ENCODE results near the gene ATP8A2.
"Not testable (repeated sequence)": the region's sequence is repeated elsewhere in the genome, so short reads cannot be mapped to it uniquely, and the experiment has no call there.

The ATP8A2 gene

DNA sequence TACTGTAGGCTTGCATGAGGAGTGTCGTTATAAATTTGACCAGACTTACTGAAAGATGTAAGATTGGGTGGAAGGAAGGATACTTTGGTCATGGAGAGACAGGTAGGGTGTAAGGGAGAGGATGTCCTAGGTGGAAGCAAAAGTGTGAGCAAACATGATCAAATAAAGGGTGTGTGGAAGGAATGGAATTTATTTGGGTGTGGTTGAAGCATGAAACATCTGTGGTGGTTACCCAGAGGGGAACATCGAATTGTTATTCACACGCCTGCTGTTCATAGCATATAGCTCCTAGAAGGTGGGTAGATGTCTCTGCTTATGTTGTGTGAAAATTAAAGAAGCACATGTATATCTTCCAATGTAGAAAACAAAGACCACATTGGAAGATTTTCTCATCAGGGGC, 157.7 kb downstream of the ATP8A2 start:
- DNase-seq, result no peak
- Histone ChIP-seq H3K4me3 (ENCODE audit: insufficient read depth in 1 of 2, low read depth in 1 of 2, low read length in 2 of 2) (no peak overlapping the region), H3K4me1 (ENCODE audit: control insufficient read depth, insufficient read depth, low read depth, low read length) (no peaks in the 10 kb centered on the region), H3K4ac (ENCODE audit: low read depth in 1 of 2, low read length in 2 of 2) (no peak overlapping the region), H3K36me3 (ENCODE audit: control insufficient read depth in 1 of 2, insufficient read depth in 2 of 2, low read depth in 1 of 2, low read length in 2 of 2) (no peaks in the 10 kb centered on the region), H3K27ac (ENCODE audit: low read length, poor library complexity, severe bottlenecking) (no peak overlapping the region), H3K4me2 (ENCODE audit: low read length, poor library complexity, severe bottlenecking) (no peak overlapping the region), H3K9me3 (ENCODE audit: control insufficient read depth, low read length) (peaks cover 16% of the 10 kb centered on the region), H4K91ac (ENCODE audit: low read length) (no peak overlapping the region), H3K23ac (ENCODE audit: low read length in 2 of 2) (no peak overlapping the region), H2AFZ (ENCODE audit: low read depth, low read length) (no peak overlapping the region), H4K8ac (ENCODE audit: low read length) (no peak overlapping the region), H2BK120ac (ENCODE audit: low read depth, low read length) (no peak overlapping the region), H3K27me3 (ENCODE audit: control insufficient read depth in 1 of 2, insufficient read depth in 1 of 2, low read length in 2 of 2) (peaks cover 0 to 5% of the 10 kb centered on the region in 2 experiments), H3K14ac (ENCODE audit: low read length in 2 of 2) (no peak overlapping the region), H2BK12ac (ENCODE audit: low read length in 2 of 2) (no peak overlapping the region), H3K79me1 (replicated peaks; ENCODE audit: low read length, poor library complexity, severe bottlenecking) (no peaks in the 10 kb centered on the region), H2AK5ac (ENCODE audit: low read length, severe bottlenecking) (no peak overlapping the region), H3K18ac (ENCODE audit: low read depth in 1 of 2, low read length in 2 of 2) (no peak overlapping the region), H2BK5ac (ENCODE audit: low read depth, low read length, poor library complexity, severe bottlenecking) (no peak overlapping the region), H2BK15ac (ENCODE audit: low read depth, poor library complexity, severe bottlenecking) (no peak overlapping the region), H3K9ac (ENCODE audit: low read length) (no peak overlapping the region)
- 78% methylated on average over 3 of the region's 3 CpGs for WGBS

DNA sequence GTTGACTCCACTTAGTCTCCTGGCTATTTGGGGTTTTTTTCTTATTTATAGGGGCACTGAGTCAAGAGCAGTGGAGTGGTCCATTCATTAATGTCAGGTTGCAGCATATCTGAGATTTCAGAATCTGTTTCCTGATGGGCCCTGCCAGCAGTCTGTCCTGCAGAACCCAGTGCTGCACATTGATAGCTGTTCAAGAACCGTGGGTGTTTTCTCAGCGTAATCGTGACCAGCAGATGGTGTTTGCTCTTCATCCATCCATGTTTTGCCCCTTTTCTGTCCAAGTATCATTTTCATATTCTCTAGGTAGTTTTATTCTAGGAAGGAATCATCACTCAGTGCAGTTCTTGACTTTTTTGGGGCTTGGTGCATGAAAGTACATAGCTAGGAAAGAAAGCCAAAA, 166.5 kb downstream of the ATP8A2 start:
- no peak overlapping the region for H3K4me2 ChIP-seq (ENCODE audit: low read length, poor library complexity, severe bottlenecking)
- H3K4ac ChIP-seq (ENCODE audit: low read depth in 1 of 2, low read length in 2 of 2), result no peak overlapping the region
- H2BK5ac ChIP-seq (ENCODE audit: low read depth, low read length, poor library complexity, severe bottlenecking), result no peak overlapping the region
- H3K79me1 ChIP-seq (replicated peaks; ENCODE audit: low read length, poor library complexity, severe bottlenecking), result no peaks in the 10 kb centered on the region
- no peak overlapping the region for H2BK120ac ChIP-seq (ENCODE audit: low read depth, low read length)
- H2BK12ac ChIP-seq (ENCODE audit: low read length in 2 of 2), result no peak overlapping the region
- DNase-seq, result no peak
- H3K36me3 ChIP-seq (ENCODE audit: control insufficient read depth in 1 of 2, insufficient read depth in 2 of 2, low read depth in 1 of 2, low read length in 2 of 2), result no peaks in the 10 kb centered on the region
- H2BK15ac ChIP-seq (ENCODE audit: low read depth, poor library complexity, severe bottlenecking), result no peak overlapping the region
- H3K4me3 ChIP-seq (ENCODE audit: insufficient read depth in 1 of 2, low read depth in 1 of 2, low read length in 2 of 2), result no peak overlapping the region
- no peaks in the 10 kb centered on the region for H3K27me3 ChIP-seq (ENCODE audit: control insufficient read depth in 1 of 2, insufficient read depth in 1 of 2, low read length in 2 of 2)
- no peak overlapping the region for H3K18ac ChIP-seq (ENCODE audit: low read depth in 1 of 2, low read length in 2 of 2)
- peaks cover 2% of the 10 kb centered on the region for H3K4me1 ChIP-seq (ENCODE audit: control insufficient read depth, insufficient read depth, low read depth, low read length)
- H3K14ac ChIP-seq (ENCODE audit: low read length in 2 of 2), result no peak overlapping the region
- H4K8ac ChIP-seq (ENCODE audit: low read length), result no peak overlapping the region
- WGBS, result 61% methylated on average over 3 of the region's 3 CpGs
- H3K27ac ChIP-seq (ENCODE audit: low read length, poor library complexity, severe bottlenecking), result no peak overlapping the region
- no peak overlapping the region for H3K9ac ChIP-seq (ENCODE audit: low read length)
- H2AK5ac ChIP-seq (ENCODE audit: low read length, severe bottlenecking), result no peak overlapping the region
- no peak overlapping the region for H4K91ac ChIP-seq (ENCODE audit: low read length)
- no peak overlapping the region for H2AFZ ChIP-seq (ENCODE audit: low read depth, low read length)
- H3K9me3 ChIP-seq (ENCODE audit: control insufficient read depth, low read length), result no peaks in the 10 kb centered on the region
- H3K23ac ChIP-seq (ENCODE audit: low read length in 2 of 2), result no peak overlapping the region

GRCh38 chr13:25541434-25542123, 169.8 kb downstream of the ATP8A2 start:
- peaks cover 2% of the 10 kb centered on the region for H3K4me1 ChIP-seq (ENCODE audit: control insufficient read depth, insufficient read depth, low read depth, low read length)
- WGBS, result 80% methylated on average over 4 of the region's 4 CpGs

DNA sequence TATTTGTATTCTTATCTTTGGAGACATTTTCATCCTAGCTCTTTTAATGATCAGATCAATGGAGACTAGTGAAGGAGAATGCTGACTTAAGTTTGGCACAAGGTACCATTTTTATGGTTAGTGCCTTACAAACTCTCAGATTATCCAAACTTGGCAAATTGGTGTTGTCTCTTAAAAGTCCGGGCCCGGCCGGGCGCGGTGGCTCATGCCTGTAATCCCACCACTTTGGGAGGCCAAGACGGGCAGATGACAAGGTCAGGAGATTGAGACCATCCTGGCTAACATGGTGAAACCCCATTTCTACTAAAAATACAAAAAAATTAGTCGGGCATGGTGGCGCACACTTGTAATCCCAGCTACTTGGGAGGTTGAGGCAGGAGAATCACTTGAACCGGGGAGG, 177.2 kb downstream of the ATP8A2 start:
- not testable (repeated sequence) for H2BK12ac ChIP-seq (ENCODE audit: low read length in 2 of 2); H3K27ac ChIP-seq (ENCODE audit: low read length, poor library complexity, severe bottlenecking); H3K9ac ChIP-seq (ENCODE audit: low read length); H2BK15ac ChIP-seq (ENCODE audit: low read depth, poor library complexity, severe bottlenecking); H3K14ac ChIP-seq (ENCODE audit: low read length in 2 of 2); H3K9me3 ChIP-seq (ENCODE audit: control insufficient read depth, low read length); H3K36me3 ChIP-seq (ENCODE audit: control insufficient read depth in 1 of 2, insufficient read depth in 2 of 2, low read depth in 1 of 2, low read length in 2 of 2); H3K4me3 ChIP-seq (ENCODE audit: insufficient read depth in 1 of 2, low read depth in 1 of 2, low read length in 2 of 2); H3K23ac ChIP-seq (ENCODE audit: low read length in 2 of 2); H3K4me1 ChIP-seq (ENCODE audit: control insufficient read depth, insufficient read depth, low read depth, low read length); H4K91ac ChIP-seq (ENCODE audit: low read length); H3K79me1 ChIP-seq (replicated peaks; ENCODE audit: low read length, poor library complexity, severe bottlenecking); H3K4me2 ChIP-seq (ENCODE audit: low read length, poor library complexity, severe bottlenecking); H3K4ac ChIP-seq (ENCODE audit: low read depth in 1 of 2, low read length in 2 of 2); DNase-seq; H2AFZ ChIP-seq (ENCODE audit: low read depth, low read length); H2BK120ac ChIP-seq (ENCODE audit: low read depth, low read length); H3K18ac ChIP-seq (ENCODE audit: low read depth in 1 of 2, low read length in 2 of 2); H4K8ac ChIP-seq (ENCODE audit: low read length); H2BK5ac ChIP-seq (ENCODE audit: low read depth, low read length, poor library complexity, severe bottlenecking); H2AK5ac ChIP-seq (ENCODE audit: low read length, severe bottlenecking); H3K27me3 ChIP-seq (ENCODE audit: control insufficient read depth in 1 of 2, insufficient read depth in 1 of 2, low read length in 2 of 2)
- WGBS, result 95% methylated on average over 9 of the region's 9 CpGs

More at GRCh38 chr13:25541434-25542123, 169.8 kb downstream of the ATP8A2 start:
- H3K4me3 ChIP-seq (ENCODE audit: insufficient read depth in 1 of 2, low read depth in 1 of 2, low read length in 2 of 2), result no peak overlapping the region
- H2BK5ac ChIP-seq (ENCODE audit: low read depth, low read length, poor library complexity, severe bottlenecking), result no peak overlapping the region
- no peak overlapping the region for H3K18ac ChIP-seq (ENCODE audit: low read depth in 1 of 2, low read length in 2 of 2)
- H2AFZ ChIP-seq (ENCODE audit: low read depth, low read length), result no peak overlapping the region
- H3K9ac ChIP-seq (ENCODE audit: low read length), result no peak overlapping the region
- no peaks in the 10 kb centered on the region for H3K27me3 ChIP-seq (ENCODE audit: control insufficient read depth in 1 of 2, insufficient read depth in 1 of 2, low read length in 2 of 2)
- H2BK12ac ChIP-seq (ENCODE audit: low read length in 2 of 2), result no peak overlapping the region
- H4K91ac ChIP-seq (ENCODE audit: low read length), result no peak overlapping the region
- H2BK15ac ChIP-seq (ENCODE audit: low read depth, poor library complexity, severe bottlenecking), result no peak overlapping the region
- H3K4me2 ChIP-seq (ENCODE audit: low read length, poor library complexity, severe bottlenecking), result no peak overlapping the region
- DNase-seq, result no peak
- H3K14ac ChIP-seq (ENCODE audit: low read length in 2 of 2), result no peak overlapping the region
- H3K4ac ChIP-seq (ENCODE audit: low read depth in 1 of 2, low read length in 2 of 2), result no peak overlapping the region
- no peaks in the 10 kb centered on the region for H3K9me3 ChIP-seq (ENCODE audit: control insufficient read depth, low read length)
- H4K8ac ChIP-seq (ENCODE audit: low read length), result no peak overlapping the region
- H2AK5ac ChIP-seq (ENCODE audit: low read length, severe bottlenecking), result no peak overlapping the region
- peak overlapping the region; percentile 18 for H3K27ac ChIP-seq (ENCODE audit: low read length, poor library complexity, severe bottlenecking)
- H3K23ac ChIP-seq (ENCODE audit: low read length in 2 of 2), result no peak overlapping the region
- no peaks in the 10 kb centered on the region for H3K79me1 ChIP-seq (replicated peaks; ENCODE audit: low read length, poor library complexity, severe bottlenecking)
- H3K36me3 ChIP-seq (ENCODE audit: control insufficient read depth in 1 of 2, insufficient read depth in 2 of 2, low read depth in 1 of 2, low read length in 2 of 2), result no peaks in the 10 kb centered on the region
- H2BK120ac ChIP-seq (ENCODE audit: low read depth, low read length), result no peak overlapping the region
